Brain microvascular endothelial cell (primary cell): ENCODE measurements around the gene EEF2.
"Not testable (repeated sequence)": the region's sequence is repeated elsewhere in the genome, so short reads cannot be mapped to it uniquely, and the experiment has no call there.

Experiments
- DNase-seq: peaks from one replicate; pipeline ENCODE4 v3.0.0-alpha.2; 2020
- H3K27ac ChIP-seq: fragments of 250-450 bp; sonication (Bioruptor Pico); 2 replicates; pipeline ENCODE4 v1.5.1; 2020; ENCODE audit warnings: mild to moderate bottlenecking, moderate library complexity
- H3K27me3 ChIP-seq: fragments of 250-450 bp; sonication (Bioruptor Pico); replicated peaks from 2 replicates; pipeline ENCODE4 v1.5.1; 2020; ENCODE audit warnings: mild to moderate bottlenecking
- H3K36me3 ChIP-seq: fragments of 250-450 bp; sonication (Bioruptor Pico); replicated peaks from 2 replicates; pipeline ENCODE4 v1.5.1; 2020; ENCODE audit warnings: mild to moderate bottlenecking
- H3K4me3 ChIP-seq: 2 replicates; pipeline ENCODE4 v1.5.1; 2011; ENCODE audit warnings: low read depth, mild to moderate bottlenecking, control low read depth, low read length, moderate library complexity
- CTCF ChIP-seq: IDR thresholded peaks from 2 replicates; pipeline ENCODE4 v1.5.1; 2011; ENCODE audit warnings: low read depth, mild to moderate bottlenecking, moderate library complexity, low read length, control low read depth, inconsistent platforms; ENCODE audit errors: missing control alignments
- in situ Hi-C: cut with HindIII; loops from 2 replicates; pipeline ENCODE4 v1.10.0; 2017; ENCODE audit warnings: low sequenced_read_pairs, low pct_ligation_motif_present

Gene EEF2

DNA sequence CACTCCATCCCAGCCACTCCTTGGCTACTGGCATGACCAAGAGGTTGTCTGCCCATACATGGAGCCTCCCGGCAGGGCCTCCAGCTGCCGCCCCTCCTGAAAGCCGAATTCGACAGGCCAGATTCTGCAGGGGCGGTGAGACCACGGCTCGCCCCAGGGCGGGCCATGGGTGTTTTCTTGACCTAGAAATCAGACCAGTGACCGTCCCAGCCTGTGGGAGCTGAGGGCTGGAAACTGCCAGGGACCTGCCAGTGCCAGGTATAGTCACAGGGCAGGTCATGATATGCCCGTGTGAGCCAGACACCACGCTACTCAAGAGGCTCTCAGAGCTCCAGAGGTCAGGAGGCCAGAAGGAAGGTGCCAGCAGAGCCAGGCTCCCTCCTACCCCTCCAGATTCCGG lies 31.2 kb downstream of the EEF2 start:
- no peaks in the 10 kb centered on the region for H3K27me3 ChIP-seq
- no peak for TF ChIP-seq CTCF
- peaks cover 30% of the 10 kb centered on the region for H3K36me3 ChIP-seq
- in situ Hi-C loops: no loop called here
- no peak for DNase-seq
- H3K27ac ChIP-seq: no peak overlapping the region
- H3K4me3 ChIP-seq: no peak overlapping the region

DNA sequence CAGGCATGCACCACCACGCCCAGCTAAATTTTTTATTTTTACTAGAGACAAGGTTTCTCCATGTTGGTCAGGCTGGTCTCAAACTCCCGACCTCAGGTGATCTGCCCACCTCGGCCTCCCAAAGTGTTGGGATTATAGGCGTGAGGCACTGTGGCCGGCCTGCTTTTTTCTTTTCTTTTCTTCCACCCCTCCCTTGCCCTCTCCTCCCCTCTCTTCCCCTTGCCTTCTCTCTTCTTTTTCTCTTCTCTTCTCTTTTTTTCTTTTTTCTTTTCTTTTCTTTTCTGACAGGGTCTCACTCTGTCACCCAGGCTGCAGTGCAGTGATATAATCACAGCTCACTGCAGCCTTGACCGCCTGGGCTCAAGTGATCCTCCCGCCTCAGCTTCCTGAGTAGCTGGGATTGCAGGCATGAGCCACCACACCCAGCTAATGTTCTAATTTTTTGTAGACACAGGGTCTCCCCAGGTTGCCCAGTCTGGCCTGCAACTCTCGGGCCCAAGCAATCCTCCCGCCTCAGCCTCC lies 32.4 kb downstream of the EEF2 start:
- H3K27ac ChIP-seq, H3K27me3 ChIP-seq, in situ Hi-C loops, DNase-seq, H3K4me3 ChIP-seq: not testable (repeated sequence)
- peaks cover 20% of the 10 kb centered on the region for H3K36me3 ChIP-seq

GRCh38 chr19:3950871-3951861 lies 34.1 kb downstream of the EEF2 start:
- DNase-seq: no peak
- in situ Hi-C loops: no loop called here
- H3K36me3 ChIP-seq: peaks cover 8% of the 10 kb centered on the region
- TF ChIP-seq CTCF: no peak
- H3K4me3 ChIP-seq: no peak overlapping the region
- no peak overlapping the region for H3K27ac ChIP-seq
- no peaks in the 10 kb centered on the region for H3K27me3 ChIP-seq

DNA sequence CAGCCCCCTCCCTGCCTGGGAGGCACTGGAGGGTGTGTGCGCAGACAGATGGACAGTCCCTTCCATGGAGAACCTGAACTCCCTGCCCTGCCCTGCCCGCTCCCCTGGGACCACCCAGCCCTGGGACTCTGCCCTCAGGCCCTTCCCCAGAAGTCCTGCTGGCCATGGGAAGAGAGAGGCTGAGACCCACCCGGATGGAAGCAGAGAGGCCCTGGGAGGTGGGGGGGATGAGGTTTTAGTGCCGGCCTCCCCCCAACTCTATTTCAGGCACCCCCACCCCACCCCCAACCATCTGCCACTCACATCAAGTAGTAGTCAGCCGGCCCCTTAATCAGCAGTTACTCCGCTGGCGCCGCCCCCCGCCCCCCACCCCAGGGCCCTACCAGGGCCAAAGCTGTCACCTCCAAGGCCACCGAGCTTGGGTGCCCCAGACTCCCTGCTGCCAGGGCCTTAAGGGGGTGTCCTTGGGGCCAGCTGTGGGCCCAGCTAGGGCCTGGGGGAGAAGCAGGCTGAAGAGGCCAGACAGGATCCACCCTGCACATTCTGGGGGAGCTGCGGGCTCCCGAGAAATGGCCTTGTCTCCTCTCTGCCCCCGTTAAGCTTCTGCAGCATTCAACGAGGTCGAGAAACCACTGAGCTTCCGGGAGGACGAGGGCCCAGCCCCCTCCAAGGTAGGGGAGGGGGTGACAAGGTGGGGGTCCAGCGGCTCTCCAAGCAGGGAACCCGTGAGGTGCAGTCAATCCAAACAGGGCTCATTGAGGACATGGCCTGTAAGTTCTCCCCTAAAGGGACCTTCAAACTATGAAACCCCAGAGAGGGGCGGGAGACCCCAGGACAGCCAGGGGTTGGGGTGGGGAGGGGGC lies 35.0 kb downstream of the EEF2 start:
- Histone ChIP-seq H3K27ac (no peak overlapping the region), H3K4me3 (no peak overlapping the region), H3K27me3 (no peaks in the 10 kb centered on the region), H3K36me3 (no peaks in the 10 kb centered on the region)
- no peak for DNase-seq
- no peak for TF ChIP-seq CTCF
- in situ Hi-C loops: no loop called here

DNA sequence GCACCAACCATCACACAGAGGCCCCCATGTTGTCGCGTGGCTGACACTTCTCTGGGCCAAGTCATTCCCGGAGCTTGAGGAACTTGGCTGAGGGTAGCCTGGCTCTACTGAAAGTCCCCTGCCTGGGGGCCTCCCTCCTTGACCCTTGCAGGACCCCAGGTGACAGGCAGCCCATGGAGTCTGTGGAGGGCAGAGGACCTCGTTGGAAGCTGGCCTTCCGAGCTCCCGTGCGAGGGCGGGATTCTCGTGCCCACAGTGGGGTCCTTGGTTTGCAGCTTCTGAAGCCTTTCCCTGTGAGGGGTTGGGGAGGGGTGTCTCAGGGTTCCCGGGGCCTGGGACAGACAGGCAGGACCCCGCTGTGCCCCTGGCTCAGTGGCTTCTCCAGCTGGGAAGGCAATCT lies 36.0 kb downstream of the EEF2 start:
- DNase-seq: no peak
- Histone ChIP-seq H3K27me3 (no peaks in the 10 kb centered on the region), H3K27ac (no peak overlapping the region), H3K36me3 (no peaks in the 10 kb centered on the region), H3K4me3 (no peak overlapping the region)
- TF ChIP-seq CTCF: no peak
- in situ Hi-C loops: no loop called here

GRCh38 chr19:3947316-3947933 lies 37.8 kb downstream of the EEF2 start:
- H3K27ac ChIP-seq, H3K27me3 ChIP-seq, H3K36me3 ChIP-seq, H3K4me3 ChIP-seq, DNase-seq, in situ Hi-C loops: not testable (repeated sequence)
